RKO (cell line): ENCODE data around the gene SNX15.
"Not testable (repeated sequence)": the region's sequence is repeated elsewhere in the genome, so short reads cannot be mapped to it uniquely, and the experiment has no call there.

ENCODE experiments used
- DNase-seq: peaks from one replicate; pipeline ENCODE4 v3.0.0-alpha.2; 2016; ENCODE audit warnings: low spot score

The SNX15 gene

GRCh38 chr11:65027213-65028067 is at the start of gene SNX15:
Gene SNX15, plus strand, starts transcription at chr11:65027439. Its CDS starts 99 bp downstream, at chr11:65027538.
- DNase-seq = peak; percentile 97

GRCh38 chr11:64983339-64983738 is 43.9 kb upstream of the SNX15 start:
- DNase-seq = not testable (repeated sequence)

GRCh38 chr11:64987998-64988854 is 39.0 kb upstream of the SNX15 start:
- DNase-seq = no peak

GRCh38 chr11:64989416-64989815 is 37.8 kb upstream of the SNX15 start:
- DNase-seq = no peak

GRCh38 chr11:64990222-64990923 is 36.9 kb upstream of the SNX15 start:
- no peak for DNase-seq

- no peak for DNase-seq
These were observed 32.9 kb upstream of the SNX15 start for GRCh38 chr11:64994318-64994717.

- no peak for DNase-seq
These were observed 30.9 kb upstream of the SNX15 start for GRCh38 chr11:64996327-64996709.

- peak; percentile 84 for DNase-seq
These were observed 30.4 kb upstream of the SNX15 start, which contains the start of gene BATF2 for GRCh38 chr11:64996710-64997380. Gene BATF2, minus strand, starts transcription at chr11:64996971. Its CDS starts 57 bp downstream, at chr11:64996914.

GRCh38 chr11:64998141-64998540 is 29.1 kb upstream of the SNX15 start:
- DNase-seq = no peak

GRCh38 chr11:64998690-64999431 is 28.4 kb upstream of the SNX15 start:
- no peak for DNase-seq

GRCh38 chr11:64999478-64999877 is 27.8 kb upstream of the SNX15 start:
- DNase-seq = no peak

GRCh38 chr11:65002706-65003105 is 24.5 kb upstream of the SNX15 start:
- no peak for DNase-seq

GRCh38 chr11:65003282-65003681 is 24.0 kb upstream of the SNX15 start:
- DNase-seq = no peak

GRCh38 chr11:65003968-65004367 is 23.3 kb upstream of the SNX15 start:
- not testable (repeated sequence) for DNase-seq

GRCh38 chr11:65008016-65008415 is 19.2 kb upstream of the SNX15 start:
- DNase-seq = no peak

GRCh38 chr11:65008873-65009272 is 18.4 kb upstream of the SNX15 start:
- no peak for DNase-seq

- DNase-seq = peak; percentile 92
These were observed 13.9 kb upstream of the SNX15 start for GRCh38 chr11:65013130-65013887.

- DNase-seq = peak; percentile 89
These were observed 13.1 kb upstream of the SNX15 start, which contains the start of gene ARL2 for GRCh38 chr11:65013888-65014725. Gene ARL2, plus strand, starts transcription at chr11:65014160. Its CDS starts 48 bp downstream, at chr11:65014208.

- DNase-seq = no peak
These were observed 12.5 kb upstream of the SNX15 start for GRCh38 chr11:65014726-65015227.
